ENCODE results near the gene MYO3B. TPM values are rescaled to one million over a fixed set of nuclear protein-coding genes. Genes with fewer than 3 reads are reported as not detected.

Gene MYO3B
- polyA plus RNA-seq (ENCODE audit: insufficient read length in 3 of 3), result 1 to 10 TPM; 6.5 to 7.7 (median 6.7) TPM
- long read RNA-seq, donor 1, result 0 reads
- long read RNA-seq, donor 2, result 0 reads
- long read RNA-seq, donor 3, result 0 reads
- long read RNA-seq, donor 4, result 0 reads
- long read RNA-seq, donor 5, result 0 reads
- long read RNA-seq, donor 6, result 0 reads
- long read RNA-seq, donor 7, result 0 reads
- long read RNA-seq, donor 8, result 0 reads
- long read RNA-seq, donor 9, result 0 reads
- long read RNA-seq, donor 10, result 0 reads
- long read RNA-seq, donor 11, result 0 reads
- long read RNA-seq, donor 12, result 0 reads
- long read RNA-seq, donor 13, result 0 reads
- long read RNA-seq, donor 14, result 0 reads
- long read RNA-seq, donor 15, result 0 reads
- long read RNA-seq, donor 16, result 0 reads

- DNase-seq, result no peak
Observed at GRCh38 chr2:170177950-170178781, at the start of gene MYO3B. Gene MYO3B, plus strand, starts transcription at chr2:170178147. Its CDS starts 141 bp downstream, at chr2:170178288.

GRCh38 chr2:170139276-170139967, 38.5 kb upstream of the MYO3B start:
- DNase-seq, result no peak

- no peak for DNase-seq
Observed at GRCh38 chr2:170140561-170140960, 37.4 kb upstream of the MYO3B start.

- no peak for DNase-seq
Observed at GRCh38 chr2:170141865-170142264, 36.1 kb upstream of the MYO3B start.

GRCh38 chr2:170142502-170142901, 35.4 kb upstream of the MYO3B start:
- DNase-seq, result no peak

GRCh38 chr2:170143045-170143717, 34.8 kb upstream of the MYO3B start:
- DNase-seq, result no peak

GRCh38 chr2:170144761-170145160, 33.2 kb upstream of the MYO3B start:
- DNase-seq, result no peak

- no peak for DNase-seq
Observed at GRCh38 chr2:170145191-170145590, 32.8 kb upstream of the MYO3B start.

- no peak for DNase-seq
Observed at GRCh38 chr2:170145675-170146432, 32.1 kb upstream of the MYO3B start.

GRCh38 chr2:170146784-170147183, 31.2 kb upstream of the MYO3B start:
- no peak for DNase-seq

- DNase-seq, result no peak
Observed at GRCh38 chr2:170147576-170147975, 30.4 kb upstream of the MYO3B start.

GRCh38 chr2:170148161-170148560, 29.8 kb upstream of the MYO3B start:
- no peak for DNase-seq

GRCh38 chr2:170152421-170152820, 25.5 kb upstream of the MYO3B start:
- DNase-seq, result no peak

GRCh38 chr2:170155022-170155722, 22.8 kb upstream of the MYO3B start:
- no peak for DNase-seq

- DNase-seq, result no peak
Observed at GRCh38 chr2:170155723-170156253, 22.2 kb upstream of the MYO3B start.

- DNase-seq, result no peak
Observed at GRCh38 chr2:170156592-170156991, 21.4 kb upstream of the MYO3B start.

GRCh38 chr2:170157025-170157684, 20.8 kb upstream of the MYO3B start:
- no peak for DNase-seq

GRCh38 chr2:170159060-170159459, 18.9 kb upstream of the MYO3B start:
- DNase-seq, result no peak

- no peak for DNase-seq
Observed at GRCh38 chr2:170161516-170162270, 16.3 kb upstream of the MYO3B start.
